ENCODE results near the gene ANXA4.

GRCh38 chr2:69863298-69863697 lies 121.4 kb downstream of the ANXA4 start:
- TF ChIP-seq CTCF (IDR thresholded peaks at IDR 0.05; ENCODE audit: insufficient read depth, low read length) (no peak), POLR2AphosphoS5 (IDR thresholded peaks at IDR 0.05; ENCODE audit: low read depth) (no peak), GABPA (IDR thresholded peaks at IDR 0.05; ENCODE audit: low read depth) (no peak), REST (IDR thresholded peaks at IDR 0.05; ENCODE audit: insufficient replicate concordance, low read depth) (no peak), SPI1 (IDR thresholded peaks at IDR 0.05; ENCODE audit: borderline replicate concordance, low read depth) (no peak)
